Hepatocyte (in vitro differentiated cells): ENCODE data around the gene ABHD12B. TPM values are rescaled to one million over a fixed set of nuclear protein-coding genes. Genes with fewer than 3 reads are reported as not detected.

Experiments
- DNase-seq: peaks from one replicate; pipeline ENCODE4 v3.0.0-alpha.2; 2016; ENCODE audit warnings: low spot score
- H2AFZ ChIP-seq: fragments of 200-600 bp; sonication (generic); 2 replicates; pipeline ENCODE4 v1.6.0; 2016; ENCODE audit warnings: antibody characterized with exemption, mild to moderate bottlenecking
- H3K27ac ChIP-seq: fragments of 200-600 bp; sonication (generic); 2 replicates; pipeline ENCODE4 v1.5.1; 2016; ENCODE audit warnings: mild to moderate bottlenecking
- H3K27me3 ChIP-seq: fragments of 200-600 bp; sonication (generic); 2 replicates; pipeline ENCODE4 v1.6.1; 2016
- H3K36me3 ChIP-seq: fragments of 200-600 bp; sonication (generic); replicated peaks from 2 replicates; pipeline ENCODE4 v1.5.1; 2016; ENCODE audit warnings: low read depth; ENCODE audit not compliant: insufficient read depth
- H3K4me1 ChIP-seq: fragments of 200-600 bp; sonication (generic); 2 replicates; pipeline ENCODE4 v1.5.1; 2016; ENCODE audit warnings: mild to moderate bottlenecking, moderate library complexity; ENCODE audit not compliant: insufficient read depth
- H3K4me2 ChIP-seq: fragments of 200-600 bp; sonication (generic); 2 replicates; pipeline ENCODE4 v1.6.0; 2016
- H3K4me3 ChIP-seq: fragments of 200-600 bp; sonication (generic); 2 replicates; pipeline ENCODE4 v1.5.1; 2016; ENCODE audit warnings: mild to moderate bottlenecking
- H3K79me2 ChIP-seq: fragments of 200-600 bp; sonication (generic); 2 replicates; pipeline ENCODE4 v1.6.0; 2017; ENCODE audit warnings: mild to moderate bottlenecking
- H3K9me2 ChIP-seq: fragments of 200-600 bp; sonication (generic); replicated peaks from 2 replicates; pipeline ENCODE4 v1.6.0; 2017; ENCODE audit warnings: mild to moderate bottlenecking; ENCODE audit not compliant: insufficient read depth
- H3K9me3 ChIP-seq: fragments of 200-600 bp; sonication (generic); 2 replicates; pipeline ENCODE4 v1.5.1; 2016; ENCODE audit warnings: low read depth, mild to moderate bottlenecking
- H4K20me1 ChIP-seq: fragments of 200-600 bp; sonication (generic); 2 replicates; pipeline ENCODE4 v1.6.0; 2016; ENCODE audit warnings: mild to moderate bottlenecking; ENCODE audit not compliant: insufficient read depth, poor library complexity, severe bottlenecking
- CTCF ChIP-seq: fragments of 200-600 bp; sonication (generic); IDR thresholded peaks from 2 replicates; pipeline ENCODE4 v1.5.1; 2016; ENCODE audit warnings: antibody characterized with exemption, mild to moderate bottlenecking; ENCODE audit not compliant: poor library complexity
- EZH2 ChIP-seq: fragments of 200-600 bp; sonication (generic); IDR thresholded peaks from 2 replicates; pipeline ENCODE4 v1.6.1; 2016; ENCODE audit warnings: antibody characterized with exemption, mild to moderate bottlenecking, borderline replicate concordance
- EZH2phosphoT487 ChIP-seq: fragments of 200-600 bp; sonication (generic); IDR thresholded peaks from one replicate; pipeline ENCODE4 v1.6.1; 2018; ENCODE audit warnings: antibody characterized with exemption, mild to moderate bottlenecking, low read depth, moderate library complexity; ENCODE audit not compliant: unreplicated experiment, severe bottlenecking
- WGBS: methylation state at CpG from one replicate; pipeline ENCODE4 v1.1.6; 2016; ENCODE audit warnings: low lambda C conversion rate; ENCODE audit errors: missing lambda C conversion rate; 5-methylcytosine and 5-hydroxymethylcytosine counted together
- polyA plus RNA-seq: library from polyadenylated mRNA; unstranded; fragments of >200 nt; fragmentation: Nextera tagmentation; extraction: Ambion mirVana; gene quantifications from 2 replicates; pipeline ENCODE4 v1.2.1, GENCODE V29; 2016
- total RNA-seq: library from RNA; depleted of rRNA; stranded (reverse); fragments of >200 nt; gene quantifications from 2 replicates; pipeline ENCODE4 v1.2.3, GENCODE V29; 2014

The ABHD12B gene
- total and polyA plus RNA-seq, 2 experiments from 2014 or later = not detected

GRCh38 chr14:50823762-50824636 lies 47.9 kb upstream of the ABHD12B start:
- H3K79me2 ChIP-seq = peaks cover 65% of the 10 kb centered on the region
- H3K9me2 ChIP-seq = no peaks in the 10 kb centered on the region
- H2AFZ ChIP-seq = no peak overlapping the region
- WGBS = 72% methylated on average over 10 of the region's 10 CpGs
- H3K4me3 ChIP-seq = no peak overlapping the region
- H3K9me3 ChIP-seq = no peaks in the 10 kb centered on the region
- peaks cover 17% of the 10 kb centered on the region for H4K20me1 ChIP-seq
- no peak overlapping the region for H3K4me2 ChIP-seq
- peaks cover 47% of the 10 kb centered on the region for H3K27me3 ChIP-seq
- peaks cover 8% of the 10 kb centered on the region for H3K4me1 ChIP-seq
- H3K36me3 ChIP-seq = no peaks in the 10 kb centered on the region
- no peak for DNase-seq
- TF ChIP-seq EZH2phosphoT487 = no peak
- H3K27ac ChIP-seq = no peak overlapping the region

- no peak for TF ChIP-seq CTCF
- TF ChIP-seq EZH2 = no peak
- Histone ChIP-seq H3K9me3 (no peaks in the 10 kb centered on the region), H2AFZ (no peak overlapping the region), H3K4me1 (peaks cover 12% of the 10 kb centered on the region), H3K27ac (no peak overlapping the region), H3K36me3 (no peaks in the 10 kb centered on the region), H3K4me2 (no peak overlapping the region), H3K4me3 (no peak overlapping the region), H4K20me1 (peaks cover 30% of the 10 kb centered on the region), H3K79me2 (peaks cover 65% of the 10 kb centered on the region), H3K27me3 (peaks cover 58% of the 10 kb centered on the region), H3K9me2 (no peaks in the 10 kb centered on the region)
- DNase-seq = no peak
- 100% methylated on average over 1 of the region's 1 CpG for WGBS
Observed at GRCh38 chr14:50825307-50825706, 46.5 kb upstream of the ABHD12B start.

GRCh38 chr14:50826681-50827080 lies 45.2 kb upstream of the ABHD12B start:
- WGBS = 91% methylated on average over 8 of the region's 8 CpGs

GRCh38 chr14:50828721-50829488 lies 42.9 kb upstream of the ABHD12B start:
- Histone ChIP-seq H3K36me3 (no peaks in the 10 kb centered on the region), H3K4me3 (peak overlapping the region; percentile 87), H3K9me3 (no peaks in the 10 kb centered on the region), H2AFZ (no peak overlapping the region), H4K20me1 (peaks cover 30% of the 10 kb centered on the region), H3K4me2 (peak overlapping the region; percentile 97), H3K4me1 (peaks cover 16% of the 10 kb centered on the region), H3K27me3 (peaks cover 65% of the 10 kb centered on the region), H3K79me2 (peaks cover 48% of the 10 kb centered on the region), H3K27ac (no peak overlapping the region), H3K9me2 (no peaks in the 10 kb centered on the region)
- TF ChIP-seq CTCF = no peak
- TF ChIP-seq EZH2 = no peak
- TF ChIP-seq EZH2phosphoT487 = no peak
- WGBS = 57% methylated on average over 10 of the region's 10 CpGs
- no peak for DNase-seq

More at GRCh38 chr14:50826681-50827080, 45.2 kb upstream of the ABHD12B start:
- Histone ChIP-seq H2AFZ (no peak overlapping the region), H3K79me2 (peaks cover 62% of the 10 kb centered on the region), H3K4me2 (no peak overlapping the region), H3K9me3 (no peaks in the 10 kb centered on the region), H3K27me3 (peaks cover 62% of the 10 kb centered on the region), H3K36me3 (no peaks in the 10 kb centered on the region), H3K27ac (no peak overlapping the region), H3K9me2 (no peaks in the 10 kb centered on the region), H4K20me1 (peaks cover 30% of the 10 kb centered on the region), H3K4me3 (no peak overlapping the region), H3K4me1 (peaks cover 12% of the 10 kb centered on the region)
- no peak for DNase-seq
- no peak for TF ChIP-seq EZH2phosphoT487
- no peak for TF ChIP-seq EZH2
